GM19193 (cell line): ENCODE results near the gene RNF215.

Experiments
- POLR2A ChIP-seq: IDR thresholded peaks from 4 replicates; pipeline ENCODE4 v1.6.1; 2011; ENCODE audit not compliant: insufficient read depth, insufficient read length; ENCODE audit errors: extremely low read depth

Gene RNF215

DNA sequence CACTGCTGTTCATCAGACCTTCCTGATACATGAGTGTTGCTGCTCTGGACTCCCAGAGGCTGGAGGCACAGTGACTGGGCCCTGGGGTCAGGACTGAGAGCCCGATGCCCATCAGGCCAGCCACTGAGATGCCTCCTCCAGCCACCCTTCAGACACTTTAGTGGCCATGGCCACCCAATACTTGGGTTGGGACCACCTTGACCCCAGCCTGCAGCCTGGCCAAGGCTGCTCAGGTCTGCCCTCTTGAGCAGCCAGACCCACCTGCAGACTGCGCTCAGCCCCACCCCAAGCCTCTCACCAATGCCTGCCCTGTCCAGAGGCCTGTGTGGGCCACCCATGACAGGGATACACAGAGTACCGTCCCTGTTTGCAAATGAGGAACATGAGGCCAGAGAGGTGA, 4.2 kb downstream of the RNF215 start:
- no peak for TF ChIP-seq POLR2A

DNA sequence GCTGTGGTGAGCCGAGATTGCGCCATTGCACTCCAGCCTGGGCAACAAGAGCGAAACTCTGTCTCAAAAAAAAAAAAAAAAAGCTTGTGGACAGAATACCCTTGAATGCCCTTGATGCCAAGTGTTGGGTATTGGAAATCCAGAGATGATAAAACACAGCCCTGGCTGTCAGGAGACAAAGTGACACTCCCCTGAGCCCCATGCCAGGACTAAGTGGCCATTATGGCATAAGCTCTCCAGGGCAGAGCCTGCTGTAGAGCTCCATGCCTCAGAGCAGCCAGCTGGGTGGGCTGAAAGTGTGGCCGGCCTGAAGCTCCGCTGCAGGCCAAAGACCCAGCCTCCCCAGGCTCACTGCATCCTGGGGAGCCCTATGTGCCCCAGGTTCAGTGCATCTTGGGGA, 4.9 kb downstream of the RNF215 start:
- TF ChIP-seq POLR2A = no peak

- no peak for TF ChIP-seq POLR2A
Measured at GRCh38 chr22:30381264-30381663, 5.9 kb downstream of the RNF215 start.

DNA sequence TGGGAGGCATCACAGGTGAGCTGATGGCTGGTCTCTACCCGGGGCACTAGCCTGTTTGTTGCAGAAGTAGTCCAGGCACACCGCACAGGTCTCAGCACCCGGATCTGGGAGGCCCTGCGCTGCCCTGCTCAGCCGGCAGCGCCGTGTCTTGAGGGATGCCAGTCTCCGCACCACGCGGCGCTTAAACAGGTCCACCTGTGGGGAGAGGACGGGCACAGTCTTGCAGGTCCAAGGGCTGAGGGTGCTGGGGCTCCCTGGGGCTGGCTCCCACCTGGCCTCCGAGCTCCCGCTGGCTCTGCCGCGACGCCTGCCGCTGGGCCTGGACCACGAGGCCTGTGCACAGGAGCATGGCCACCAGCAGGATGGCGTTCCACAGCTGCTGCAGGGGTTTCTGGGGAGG, 7.2 kb downstream of the RNF215 start:
- TF ChIP-seq POLR2A = no peak

GRCh38 chr22:30375312-30375849, 11.8 kb downstream of the RNF215 start:
- TF ChIP-seq POLR2A = no peak

- TF ChIP-seq POLR2A = no peak
Measured at GRCh38 chr22:30373331-30374325, 13.6 kb downstream of the RNF215 start.

DNA sequence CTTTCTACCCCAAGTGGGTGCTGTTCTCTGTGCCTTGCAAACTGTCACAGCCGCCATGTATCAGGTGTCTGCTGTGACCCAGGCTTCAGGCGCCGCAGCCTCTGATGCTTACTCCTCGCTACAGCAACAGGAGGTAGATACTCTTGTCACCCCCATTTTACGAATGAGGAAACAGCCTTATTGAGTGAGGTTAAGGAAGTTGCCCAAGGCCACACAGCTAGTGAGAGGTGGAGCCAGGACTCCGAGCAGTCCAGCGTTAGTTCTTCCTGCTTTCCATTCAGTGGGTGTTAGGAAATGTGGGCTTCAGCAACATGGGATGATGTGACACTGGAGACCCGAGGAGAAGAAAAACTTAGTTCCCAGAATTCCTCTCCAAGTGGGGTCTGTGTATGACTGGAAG, 14.3 kb downstream of the RNF215 start:
- no peak for TF ChIP-seq POLR2A

GRCh38 chr22:30371981-30372380, 15.2 kb downstream of the RNF215 start:
- TF ChIP-seq POLR2A = no peak

- TF ChIP-seq POLR2A = no peak
Measured at GRCh38 chr22:30371321-30371720, 15.9 kb downstream of the RNF215 start.

DNA sequence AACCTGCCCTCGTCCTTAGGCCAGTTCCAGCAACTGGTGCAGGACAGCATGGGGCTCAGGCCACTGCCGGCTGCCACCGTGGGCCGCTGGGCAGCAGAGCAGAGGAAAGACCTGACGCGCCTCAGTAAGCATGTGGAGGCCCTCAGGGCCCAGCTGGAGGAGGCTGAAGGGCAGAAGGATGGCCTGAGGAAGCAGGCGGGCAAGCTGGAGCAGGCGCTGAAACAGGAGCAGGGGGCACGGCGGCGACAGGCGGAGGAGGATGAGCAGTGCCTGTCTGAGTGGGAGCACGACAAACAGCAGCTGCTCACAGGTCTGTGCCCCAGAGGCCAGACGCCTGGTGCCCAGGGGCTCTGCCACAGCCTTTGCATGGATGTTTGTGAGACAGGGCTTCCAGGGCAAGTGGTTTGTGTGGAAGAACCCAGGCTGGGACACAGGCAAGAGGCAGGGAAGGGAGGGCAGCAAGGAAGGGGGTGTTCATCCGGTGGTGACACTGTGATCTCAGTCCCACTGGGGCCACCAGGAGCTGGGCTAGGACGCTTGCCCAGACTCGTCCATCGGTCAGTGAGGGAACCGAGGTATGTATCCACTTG, 16.5 kb downstream of the RNF215 start:
- TF ChIP-seq POLR2A = no peak

DNA sequence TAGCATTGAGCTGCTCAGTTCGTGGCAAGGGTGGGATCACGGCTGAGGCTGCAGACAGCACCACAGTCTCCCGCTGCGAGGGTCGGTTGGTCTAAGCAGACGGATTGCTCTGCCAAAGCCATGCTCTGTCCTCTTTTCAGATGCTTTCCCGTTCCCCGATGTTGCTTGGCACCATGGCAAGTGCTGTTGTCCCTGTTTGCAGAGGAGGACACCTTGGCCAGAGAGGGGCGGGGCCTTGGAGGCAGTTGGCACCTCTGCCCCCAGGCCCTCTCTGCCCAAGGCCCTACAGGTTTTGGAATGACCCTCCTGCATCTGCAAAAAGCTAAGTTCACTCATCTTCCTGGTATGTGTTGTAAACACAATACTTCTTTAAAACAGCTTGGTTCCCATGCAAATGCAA, 18.8 kb downstream of the RNF215 start:
- TF ChIP-seq POLR2A = no peak

DNA sequence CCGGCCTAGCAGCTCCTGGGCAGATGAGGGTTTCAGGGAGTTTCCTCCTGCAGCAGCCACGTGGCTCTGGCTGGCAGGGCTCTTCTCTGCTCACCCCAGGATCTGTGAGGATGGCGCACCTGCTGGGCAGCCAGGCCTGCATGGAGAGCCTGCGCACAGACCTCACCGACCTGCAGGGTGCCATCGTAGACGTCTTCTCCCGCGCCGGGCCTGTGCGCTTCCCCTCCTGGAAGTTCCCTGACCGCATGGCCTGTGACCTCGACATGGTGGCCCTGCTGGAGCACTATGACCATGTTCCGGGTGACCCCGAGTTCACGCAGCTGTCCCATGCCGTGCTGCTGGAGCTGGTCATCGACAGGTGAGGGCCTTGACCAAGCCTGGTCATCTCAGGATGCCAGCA, 21.3 kb downstream of the RNF215 start:
- no peak for TF ChIP-seq POLR2A

GRCh38 chr22:30362651-30363281, 24.4 kb downstream of the RNF215 start:
- no peak for TF ChIP-seq POLR2A

GRCh38 chr22:30361916-30362650, 25.1 kb downstream of the RNF215 start:
- TF ChIP-seq POLR2A = no peak

DNA sequence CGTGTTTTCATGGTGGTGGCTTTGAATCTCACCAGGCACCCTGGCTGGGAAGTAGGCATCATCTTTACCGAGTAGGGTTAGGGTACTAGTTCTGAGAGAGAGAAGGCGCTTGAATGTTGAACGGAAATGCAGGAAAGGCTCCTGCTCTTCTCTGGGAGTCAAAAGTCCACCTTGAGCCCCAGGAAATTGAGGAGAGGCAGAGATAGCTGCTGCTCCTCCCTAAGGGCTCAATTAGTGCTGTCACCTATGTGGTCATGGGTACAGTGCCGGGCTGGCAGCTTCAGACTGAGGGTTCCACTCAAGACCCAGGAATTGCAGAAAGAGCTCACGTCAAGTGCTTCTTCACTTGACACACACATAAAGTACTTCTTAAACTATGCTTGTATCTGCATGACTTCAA, 28.7 kb downstream of the RNF215 start:
- no peak for TF ChIP-seq POLR2A

- no peak for TF ChIP-seq POLR2A
Measured at GRCh38 chr22:30357650-30358215, 29.5 kb downstream of the RNF215 start.
